Liver (tissue), 9 donors: ENCODE results near the gene CYP4F11. TPM values are rescaled to one million over a fixed set of nuclear protein-coding genes. Genes with fewer than 3 reads are reported as not detected.
"Not testable (repeated sequence)": the region's sequence is repeated elsewhere in the genome, so short reads cannot be mapped to it uniquely, and the experiment has no call there.

ENCODE experiments used
- DNase-seq: peaks from one replicate; pipeline ENCODE4 v3.0.0-alpha.2; 2017; ENCODE audit warnings: low spot score
- H3K27ac ChIP-seq, 2 donors: one replicate each; pipeline ENCODE4 v1.7.0; 2013; ENCODE audit warnings: inconsistent platforms in 2 of 2, low read length in 2 of 2, control low read depth in 1 of 2, low read depth in 1 of 2, mild to moderate bottlenecking in 1 of 2
- H3K27me3 ChIP-seq, 4 donors: one replicate each; pipeline versions ENCODE4 v1.6.1 to v1.7.0; 2013; ENCODE audit warnings: low read length in 3 of 4, inconsistent platforms in 1 of 4, mild to moderate bottlenecking in 1 of 4, moderate library complexity in 1 of 4; ENCODE audit not compliant: control insufficient read depth in 4 of 4, insufficient read depth in 4 of 4
- H3K36me3 ChIP-seq, 4 donors: one replicate each; pipeline versions ENCODE4 v1.6.1 to v1.7.0; 2013; ENCODE audit warnings: low read length in 3 of 4, mild to moderate bottlenecking in 3 of 4, low read depth in 1 of 4, moderate library complexity in 1 of 4; ENCODE audit not compliant: control insufficient read depth in 4 of 4, insufficient read depth in 3 of 4
- H3K4me1 ChIP-seq, 4 donors: one replicate each; pipeline versions ENCODE4 v1.6.1 to v1.7.0; 2013; ENCODE audit warnings: low read length in 3 of 4, mild to moderate bottlenecking in 3 of 4, moderate library complexity in 1 of 4; ENCODE audit not compliant: control insufficient read depth in 4 of 4, insufficient read depth in 4 of 4
- H3K4me3 ChIP-seq, 3 donors: one replicate each; pipeline versions ENCODE4 v1.6.1 to v1.7.0; 2013; ENCODE audit warnings: low read length in 3 of 3, control low read depth in 1 of 3, low read depth in 1 of 3, mild to moderate bottlenecking in 1 of 3
- H3K9ac ChIP-seq, 2 donors: one replicate each; pipeline ENCODE4 v1.7.0; 2013; ENCODE audit warnings: low read length in 2 of 2, mild to moderate bottlenecking in 2 of 2, moderate library complexity in 2 of 2, control low read depth in 1 of 2, low read depth in 1 of 2
- H3K9me3 ChIP-seq, 4 donors: one replicate each; pipeline versions ENCODE4 v1.6.1 to v1.7.0; 2013; ENCODE audit warnings: low read length in 3 of 4; ENCODE audit not compliant: control insufficient read depth in 4 of 4
- ATF3 ChIP-seq: IDR thresholded peaks from 2 replicates; pipeline ENCODE4 v1.6.1; 2016; ENCODE audit warnings: antibody characterized with exemption
- CTCF ChIP-seq: fragments of 150-350 bp; IDR thresholded peaks from 2 replicates; pipeline ENCODE4 v1.5.1; 2017; ENCODE audit warnings: improper control_type of control experiment, low read depth, low read length; ENCODE audit not compliant: missing input control
- EGR1 ChIP-seq, 2 donors: IDR thresholded peaks; 2 replicates each; pipeline ENCODE4 v1.6.1; 2016 to 2018; ENCODE audit warnings: antibody characterized with exemption in 2 of 2, low read depth in 2 of 2
- FOXA1 ChIP-seq: IDR thresholded peaks from 2 replicates; pipeline ENCODE4 v1.6.1; 2016; ENCODE audit warnings: antibody characterized with exemption
- FOXA2 ChIP-seq: IDR thresholded peaks from 2 replicates; pipeline ENCODE4 v1.6.1; 2016; ENCODE audit warnings: antibody characterized with exemption
- HNF4A ChIP-seq, 2 donors: conservative IDR thresholded peaks; 2 replicates each; pipeline ENCODE4 v1.6.1; 2016; ENCODE audit warnings: antibody characterized with exemption in 2 of 2, mild to moderate bottlenecking in 2 of 2
- HNF4G ChIP-seq: IDR thresholded peaks from 2 replicates; pipeline ENCODE4 v1.6.1; 2016; ENCODE audit warnings: antibody characterized with exemption
- JUND ChIP-seq, 2 donors: IDR thresholded peaks; 2 replicates each; pipeline ENCODE4 v1.6.1; 2016; ENCODE audit warnings: antibody characterized with exemption in 2 of 2
- MAX ChIP-seq: IDR thresholded peaks from 2 replicates; pipeline ENCODE4 v1.6.1; 2016; ENCODE audit warnings: antibody characterized with exemption
- NR2F2 ChIP-seq: IDR thresholded peaks from 2 replicates; pipeline ENCODE4 v1.6.1; 2016; ENCODE audit warnings: antibody characterized with exemption
- RAD21 ChIP-seq, 2 donors: IDR thresholded peaks; 2 replicates each; pipeline ENCODE4 v1.6.1; 2016; ENCODE audit warnings: antibody characterized with exemption in 2 of 2, mild to moderate bottlenecking in 2 of 2
- REST ChIP-seq: IDR thresholded peaks from 2 replicates; pipeline ENCODE4 v1.6.1; 2016; ENCODE audit warnings: antibody characterized with exemption, mild to moderate bottlenecking
- SP1 ChIP-seq: IDR thresholded peaks from 2 replicates; pipeline ENCODE4 v1.6.1; 2018; ENCODE audit warnings: antibody characterized with exemption, mild to moderate bottlenecking
- TAF1 ChIP-seq: conservative IDR thresholded peaks from 2 replicates; pipeline ENCODE4 v1.6.1; 2016; ENCODE audit warnings: antibody characterized with exemption, mild to moderate bottlenecking
- YY1 ChIP-seq: IDR thresholded peaks from 2 replicates; pipeline ENCODE4 v1.6.1; 2016; ENCODE audit warnings: antibody characterized with exemption, mild to moderate bottlenecking
- ZBTB33 ChIP-seq: IDR thresholded peaks from 2 replicates; pipeline ENCODE4 v1.6.1; 2016; ENCODE audit warnings: antibody characterized with exemption
- WGBS: extraction: QIAGEN DNeasy Blood & Tissue Kit; methylation state at CpG from one replicate; pipeline ENCODE4 v1.1.7; 2013; 5-methylcytosine and 5-hydroxymethylcytosine counted together
- polyA plus RNA-seq, 2 donors: library from polyadenylated mRNA; stranded (reverse) in 1 of 2; unstranded in 1 of 2; fragments of 200-250 nt in 1 of 2; fragments of >200 nt in 1 of 2; fragmentation: Nextera tagmentation in 1 of 2; extraction: Ambion mirVana in 1 of 2; gene quantifications; one replicate each; pipeline versions ENCODE4 v1.2.1 to v1.2.3, GENCODE V29; 2013 to 2015
- total RNA-seq, 2 donors: library from RNA; depleted of rRNA; stranded (reverse); fragments of >200 nt; gene quantifications; one replicate each; pipeline ENCODE4 v1.2.3, GENCODE V29; 2014
- donor health status: healthy.
- donor health status: healthy.
- donor health status: healthy.
- donor health status: healthy.
- donor health status: healthy.

The CYP4F11 gene
- total and polyA plus RNA-seq, 4 donors, result 2.1 to 77.4 (median 32.3) TPM

GRCh38 chr19:15935167-15935702 lies 906 bp upstream of the CYP4F11 start:
- Histone ChIP-seq H3K9ac (peak overlapping the region in 1 of 2 donors; percentile 2), H3K9me3 (no peaks in the 10 kb centered on the region), H3K36me3 (no peaks in the 10 kb centered on the region), H3K27me3 (no peaks in the 10 kb centered on the region), H3K4me1 (peaks cover 6 to 26% (median 23%) of the 10 kb centered on the region in 4 donors), H3K4me3 (no peak overlapping the region), H3K27ac (peak overlapping the region; percentile 94 to 97)
- TF ChIP-seq MAX (no peak), ATF3 (no peak), JUND (IDR thresholded peaks at IDR 0.05) (no peak), HNF4A (conservative IDR thresholded peaks at IDR 0.05) (no peak), SP1 (no peak), REST (no peak), YY1 (no peak), ZBTB33 (no peak), NR2F2 (no peak), CTCF (no peak), TAF1 (no peak), HNF4G (no peak), EGR1 (IDR thresholded peaks at IDR 0.05; ENCODE audit: low read depth in 2 of 2) (no peak), RAD21 (IDR thresholded peaks at IDR 0.05) (no peak), FOXA1 (no peak), FOXA2 (no peak)
- no peak for DNase-seq
- 17% methylated on average over 3 of the region's 3 CpGs for WGBS

- WGBS, result 28% methylated on average over 12 of the region's 12 CpGs
- DNase-seq, H3K9me3 ChIP-seq, H3K36me3 ChIP-seq, H3K27me3 ChIP-seq: not testable (repeated sequence)
- Histone ChIP-seq H3K4me1 (peaks cover 6 to 34% (median 27%) of the 10 kb centered on the region in 4 donors), H3K4me3 (peak overlapping the region; percentile 69 to 73 (median 70)), H3K27ac (peak overlapping the region; percentile 94 to 97), H3K9ac (peak overlapping the region; percentile 52 to 58)
Measured at GRCh38 chr19:15933761-15934331, 483 bp downstream of the CYP4F11 start.
